Erythroblast (primary cell): ENCODE measurements around the gene TRIM61.

Experiments
- GATA1 ChIP-seq: IDR thresholded peaks from 2 replicates; pipeline ENCODE4 v1.6.1; 2011; ENCODE audit warnings: low read depth, mild to moderate bottlenecking, control low read depth, low read length, moderate library complexity
- POLR2A ChIP-seq: IDR thresholded peaks from 2 replicates; pipeline ENCODE4 v1.6.1; 2011; ENCODE audit warnings: mild to moderate bottlenecking, low read length

DNA sequence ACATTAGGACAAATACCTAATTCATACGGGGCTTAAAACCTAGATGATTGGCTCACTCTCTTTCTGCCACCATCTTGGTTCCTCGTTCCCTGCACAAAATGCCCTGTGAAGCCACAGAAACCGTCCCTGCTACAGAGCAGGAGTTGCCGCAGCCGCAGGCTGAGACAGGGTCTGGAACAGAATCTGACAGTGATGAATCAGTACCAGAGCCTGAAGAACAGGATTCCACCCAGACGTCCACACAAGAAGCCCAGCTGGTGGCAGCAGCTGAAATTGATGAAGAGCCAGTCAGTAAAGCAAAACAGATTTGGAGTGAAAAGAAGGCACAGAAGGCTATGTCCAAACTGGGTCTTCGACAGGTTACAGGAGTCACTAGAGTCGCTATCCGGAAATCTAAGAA, 34.3 kb downstream of the TRIM61 start:
- no peak for TF ChIP-seq POLR2A
- TF ChIP-seq GATA1: no peak
